Ramos (cell line): ENCODE results near the gene TMC2.
"Not testable (repeated sequence)": the region's sequence is repeated elsewhere in the genome, so short reads cannot be mapped to it uniquely, and the experiment has no call there.

Experiments used
- in situ Hi-C: fragments of 300-500 bp; cut with MboI; formaldehyde crosslinking; loops from one replicate; pipeline ENCODE4 v1.14.3; 2022; ENCODE audit warnings: low sequenced_read_pairs; ENCODE audit not compliant: unreplicated experiment

Gene TMC2, protein sequence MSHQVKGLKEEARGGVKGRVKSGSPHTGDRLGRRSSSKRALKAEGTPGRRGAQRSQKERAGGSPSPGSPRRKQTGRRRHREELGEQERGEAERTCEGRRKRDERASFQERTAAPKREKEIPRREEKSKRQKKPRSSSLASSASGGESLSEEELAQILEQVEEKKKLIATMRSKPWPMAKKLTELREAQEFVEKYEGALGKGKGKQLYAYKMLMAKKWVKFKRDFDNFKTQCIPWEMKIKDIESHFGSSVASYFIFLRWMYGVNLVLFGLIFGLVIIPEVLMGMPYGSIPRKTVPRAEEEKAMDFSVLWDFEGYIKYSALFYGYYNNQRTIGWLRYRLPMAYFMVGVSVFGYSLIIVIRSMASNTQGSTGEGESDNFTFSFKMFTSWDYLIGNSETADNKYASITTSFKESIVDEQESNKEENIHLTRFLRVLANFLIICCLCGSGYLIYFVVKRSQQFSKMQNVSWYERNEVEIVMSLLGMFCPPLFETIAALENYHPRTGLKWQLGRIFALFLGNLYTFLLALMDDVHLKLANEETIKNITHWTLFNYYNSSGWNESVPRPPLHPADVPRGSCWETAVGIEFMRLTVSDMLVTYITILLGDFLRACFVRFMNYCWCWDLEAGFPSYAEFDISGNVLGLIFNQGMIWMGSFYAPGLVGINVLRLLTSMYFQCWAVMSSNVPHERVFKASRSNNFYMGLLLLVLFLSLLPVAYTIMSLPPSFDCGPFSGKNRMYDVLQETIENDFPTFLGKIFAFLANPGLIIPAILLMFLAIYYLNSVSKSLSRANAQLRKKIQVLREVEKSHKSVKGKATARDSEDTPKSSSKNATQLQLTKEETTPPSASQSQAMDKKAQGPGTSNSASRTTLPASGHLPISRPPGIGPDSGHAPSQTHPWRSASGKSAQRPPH

GRCh38 chr20:2536560-2536986, at the start of gene TMC2:
TSS of gene TMC2 (plus strand) at chr20:2536573. CDS start at chr20:2536622, 49 bp downstream.
- in situ Hi-C loops: no loop called here

DNA sequence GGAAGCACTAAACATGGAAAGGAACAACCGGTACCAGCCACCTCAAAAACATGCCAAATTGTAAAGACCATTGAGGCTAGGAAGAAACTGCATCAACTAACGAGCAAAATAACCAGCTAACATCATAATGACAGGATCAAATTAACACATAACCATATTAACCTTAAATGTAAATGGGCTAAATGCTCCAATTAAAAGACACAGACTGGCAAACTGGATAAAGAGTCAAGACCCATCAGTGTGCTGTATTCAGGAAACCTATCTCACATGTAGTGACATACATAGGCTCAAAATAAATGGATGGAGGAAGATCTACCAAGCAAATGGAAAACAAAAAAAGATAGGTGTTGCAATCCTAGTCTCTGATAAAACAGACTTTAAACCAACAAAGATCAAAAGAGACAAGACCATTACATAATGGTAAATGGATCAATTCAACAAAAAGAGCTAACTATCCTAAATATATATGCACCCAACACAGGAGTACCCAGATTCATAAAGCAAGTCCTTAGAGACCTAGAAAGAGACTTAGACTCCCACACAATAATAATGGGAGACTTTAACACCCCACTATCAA, 33.5 kb upstream of the TMC2 start:
- in situ Hi-C loops: not testable (repeated sequence)

DNA sequence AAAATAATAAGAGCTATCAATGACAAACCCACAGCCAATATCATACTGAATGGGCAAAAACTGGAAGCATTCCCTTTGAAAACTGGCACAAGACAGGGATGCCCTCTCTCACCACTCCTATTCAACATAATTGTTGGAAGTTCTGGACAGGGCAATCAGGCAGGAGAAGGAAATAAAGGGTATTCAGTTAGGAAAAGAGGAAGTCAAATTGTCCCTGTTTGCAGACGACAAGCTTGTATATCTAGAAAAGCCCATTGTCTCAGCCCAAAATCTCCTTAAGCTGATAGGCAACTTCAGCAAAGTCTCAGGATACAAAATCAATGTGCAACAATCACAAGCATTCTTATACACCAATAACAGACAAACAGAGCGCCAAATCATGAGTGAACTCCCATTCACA, 31.6 kb upstream of the TMC2 start:
- in situ Hi-C loops: not testable (repeated sequence)

DNA sequence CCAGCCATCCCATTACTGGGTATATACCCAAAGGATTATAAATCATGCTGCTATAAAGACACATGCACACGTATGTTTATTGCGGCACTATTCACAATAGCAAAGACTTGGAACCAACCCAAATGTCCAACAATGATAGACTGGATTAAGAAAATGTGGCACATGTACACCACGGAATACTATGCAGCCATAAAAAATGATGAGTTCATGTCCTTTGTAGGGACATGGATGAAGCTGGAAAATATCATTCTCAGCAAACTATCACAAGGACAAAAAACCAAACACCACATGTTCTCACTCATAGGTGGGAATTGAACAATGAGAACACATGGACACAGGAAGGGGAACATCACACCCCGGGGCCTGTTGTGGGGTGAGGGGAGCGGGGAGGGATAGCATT, 29.9 kb upstream of the TMC2 start:
- in situ Hi-C loops: not testable (repeated sequence)

DNA sequence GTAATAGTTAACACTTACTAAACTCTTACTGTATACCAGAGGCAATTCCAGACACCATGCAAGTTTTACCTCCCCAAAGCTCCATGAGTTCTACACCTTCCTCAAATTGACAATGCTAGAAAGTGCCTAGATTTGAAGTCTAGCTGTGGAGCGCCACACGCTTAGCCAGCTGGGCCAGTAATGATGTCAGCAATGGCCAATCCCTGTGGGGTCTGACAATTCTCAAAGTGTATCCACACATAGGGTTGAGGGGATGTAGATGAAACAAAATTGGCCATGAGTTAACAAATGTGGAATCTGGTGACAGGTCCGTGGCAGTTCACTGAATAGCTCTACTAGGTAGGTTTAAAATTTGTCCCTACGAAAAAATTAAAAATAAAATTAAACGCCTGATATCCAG, 28.9 kb upstream of the TMC2 start:
- in situ Hi-C loops: no loop called here

DNA sequence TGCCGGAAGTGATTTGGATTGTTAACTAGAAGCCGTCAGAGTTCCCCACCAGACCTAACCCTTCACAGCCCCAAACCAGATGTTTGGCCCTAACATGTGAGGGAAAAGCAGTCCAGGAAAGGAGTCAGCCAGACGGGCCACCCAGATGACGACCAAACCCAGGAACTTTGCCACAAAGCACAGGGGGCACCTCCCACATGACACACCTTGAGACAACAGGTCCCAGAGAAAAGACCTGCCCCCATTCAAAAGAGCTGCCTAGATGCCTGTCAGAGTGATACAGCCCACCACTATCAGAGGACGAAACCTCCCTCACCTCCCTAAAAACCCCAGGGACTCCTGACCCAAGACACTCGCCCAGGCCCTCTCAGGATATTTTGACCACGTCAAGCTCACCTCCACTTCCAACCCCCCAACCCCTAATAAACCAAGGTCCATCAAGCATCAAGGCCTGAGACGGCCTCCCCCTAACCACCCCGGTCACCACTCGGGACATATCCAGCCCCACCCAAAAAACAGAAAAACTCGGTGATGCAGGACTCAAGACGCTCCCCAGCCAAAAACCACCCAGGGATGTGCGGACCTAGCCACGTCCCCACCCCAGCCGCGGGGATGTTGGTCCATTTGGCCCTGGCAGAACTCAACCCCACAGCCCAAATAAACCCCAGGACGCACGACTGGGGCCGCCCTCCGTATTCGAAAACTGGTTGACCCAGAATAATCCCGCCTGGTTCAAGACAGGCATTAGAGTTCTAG, 28.3 kb upstream of the TMC2 start:
- in situ Hi-C loops: no loop called here

DNA sequence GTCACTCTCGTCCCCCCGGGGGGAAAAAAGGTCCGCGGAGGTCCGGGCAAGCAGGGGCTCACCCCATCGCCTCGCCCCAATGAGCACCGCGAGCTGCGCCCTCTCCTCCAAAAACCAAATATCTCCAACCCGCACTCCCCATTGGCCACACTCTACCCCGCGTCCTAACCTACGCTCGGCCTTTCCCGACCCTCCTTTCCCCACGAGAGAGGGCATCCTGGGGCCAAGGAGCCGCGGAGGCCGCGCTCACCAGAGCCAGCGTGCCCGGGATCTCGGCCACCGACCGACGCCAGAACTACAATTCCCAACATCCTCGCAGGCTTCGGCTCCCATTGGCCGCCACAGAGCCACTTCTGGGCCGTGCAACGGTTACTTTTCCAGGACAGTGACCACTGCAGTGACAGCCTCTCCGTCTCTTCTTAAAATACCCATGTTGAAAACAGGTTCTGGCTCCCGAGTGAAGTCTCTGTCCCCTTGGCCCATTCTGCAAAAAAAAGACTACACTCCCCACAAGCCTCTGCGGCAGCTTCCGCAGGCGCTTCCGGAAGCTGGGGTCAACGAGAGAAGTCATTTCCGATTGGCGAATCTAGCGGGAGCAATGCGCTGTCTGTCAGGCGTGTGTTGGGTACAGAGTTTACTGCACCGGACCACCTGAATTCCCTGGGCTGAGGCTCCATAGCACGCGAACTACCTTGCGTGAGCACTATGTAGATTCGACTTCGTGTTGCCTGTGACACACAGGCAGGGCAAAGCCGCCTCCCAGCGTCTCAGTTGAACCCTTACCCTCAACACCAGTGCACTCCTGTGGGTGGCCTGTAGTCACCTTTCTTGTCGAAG, 27.5 kb upstream of the TMC2 start, which contains the start of gene ZNF343:
TSS of gene ZNF343 (minus strand) at position 285 of the 837 bp plus-strand sequence. CDS start 15,020 bp downstream, outside the sequence.
- in situ Hi-C loops: no loop called here

- in situ Hi-C loops: no loop called here
Observed at GRCh38 chr20:2509468-2509781, 26.9 kb upstream of the TMC2 start.

- in situ Hi-C loops: no loop called here
Observed at GRCh38 chr20:2509794-2510193, 26.6 kb upstream of the TMC2 start.

- in situ Hi-C loops: no loop called here
Observed at GRCh38 chr20:2515203-2515602, 21.2 kb upstream of the TMC2 start.

DNA sequence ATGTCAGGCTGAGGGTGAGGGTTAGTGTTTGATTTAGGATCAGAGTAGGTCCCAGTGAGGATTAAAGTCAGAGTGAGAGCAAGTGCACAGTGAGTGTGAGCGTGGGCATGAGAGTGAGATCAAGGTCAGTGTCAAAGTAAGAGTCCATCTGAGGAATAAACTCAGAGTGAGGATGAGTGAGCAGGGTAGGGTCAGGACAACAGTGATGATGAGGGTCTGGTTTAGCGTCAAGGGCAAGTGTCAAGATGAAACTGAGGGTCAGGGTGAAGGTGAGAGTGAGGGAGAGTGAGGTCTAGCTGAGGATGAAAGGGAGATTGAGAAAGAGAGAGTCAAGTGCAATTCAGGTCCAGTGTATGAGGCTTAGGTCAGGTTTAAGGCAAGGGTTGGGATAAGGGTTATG, 20.0 kb upstream of the TMC2 start:
- in situ Hi-C loops: no loop called here

DNA sequence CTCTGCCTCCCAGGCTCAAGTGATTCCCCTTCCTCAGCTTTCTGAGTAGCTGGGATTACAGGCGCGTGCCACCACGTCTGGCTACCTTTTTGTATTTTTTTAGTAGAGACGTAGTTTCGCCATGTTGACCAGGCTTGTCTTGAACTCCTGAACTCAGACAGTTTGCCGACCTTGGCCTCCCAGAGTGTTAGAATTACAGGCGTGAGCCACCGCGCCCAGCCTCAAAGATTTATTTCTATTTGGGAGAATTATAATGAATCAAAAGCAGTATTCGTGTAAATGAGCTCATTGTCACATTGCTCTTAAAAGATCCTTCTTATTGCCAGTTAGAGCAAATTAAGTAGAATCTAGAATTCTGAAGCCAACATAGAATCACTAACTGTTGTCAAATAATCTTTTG, 18.3 kb upstream of the TMC2 start:
- in situ Hi-C loops: no loop called here

DNA sequence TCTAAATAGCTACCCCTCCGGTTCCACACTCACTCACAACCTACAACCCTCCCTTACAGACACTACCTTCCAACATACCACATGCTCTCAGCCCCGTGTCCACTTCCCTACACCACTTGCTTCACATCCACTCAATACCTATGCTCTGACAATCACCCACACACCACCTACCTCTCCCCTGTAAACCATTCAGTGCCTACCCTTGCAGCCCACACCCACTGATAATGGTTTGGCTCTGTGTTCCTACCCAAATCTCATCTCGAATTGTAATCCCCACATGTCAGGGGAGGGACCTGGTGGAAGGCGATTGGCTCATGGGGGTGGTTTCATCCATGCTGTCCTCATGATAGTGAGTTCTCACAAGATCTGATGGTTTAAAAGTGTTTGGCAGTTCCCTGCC, 17.8 kb upstream of the TMC2 start:
- in situ Hi-C loops: no loop called here

DNA sequence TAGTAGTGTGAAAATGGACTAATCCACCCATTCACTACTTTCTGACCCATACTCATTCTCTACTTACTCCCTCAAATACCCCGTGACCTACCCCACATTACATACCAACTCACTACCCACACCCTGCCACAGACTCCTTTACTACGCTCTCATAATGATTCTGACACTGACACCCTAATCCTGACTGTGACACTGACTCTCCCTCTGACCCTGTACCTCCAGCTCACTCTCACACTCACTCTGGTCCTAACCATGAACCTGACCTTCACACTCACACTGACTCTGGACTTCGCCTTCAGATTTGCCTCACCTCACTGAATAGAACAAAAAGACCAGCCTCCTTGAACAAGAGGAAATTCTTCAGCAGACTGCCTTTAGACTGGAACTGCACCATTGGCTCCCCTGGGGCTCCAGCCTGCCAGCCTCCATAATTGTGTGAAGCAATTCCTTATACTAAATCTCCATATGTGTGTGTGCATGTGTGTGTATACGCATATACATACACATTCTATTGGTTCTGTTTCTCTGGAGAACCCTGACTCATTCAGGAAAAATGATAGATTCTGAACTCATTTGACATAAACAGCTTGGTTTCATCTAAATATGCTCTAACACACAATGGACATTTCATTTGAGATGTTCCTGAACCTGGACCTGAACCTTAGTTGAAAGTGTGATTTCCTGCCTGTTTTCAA, 17.1 kb upstream of the TMC2 start:
- in situ Hi-C loops: no loop called here

DNA sequence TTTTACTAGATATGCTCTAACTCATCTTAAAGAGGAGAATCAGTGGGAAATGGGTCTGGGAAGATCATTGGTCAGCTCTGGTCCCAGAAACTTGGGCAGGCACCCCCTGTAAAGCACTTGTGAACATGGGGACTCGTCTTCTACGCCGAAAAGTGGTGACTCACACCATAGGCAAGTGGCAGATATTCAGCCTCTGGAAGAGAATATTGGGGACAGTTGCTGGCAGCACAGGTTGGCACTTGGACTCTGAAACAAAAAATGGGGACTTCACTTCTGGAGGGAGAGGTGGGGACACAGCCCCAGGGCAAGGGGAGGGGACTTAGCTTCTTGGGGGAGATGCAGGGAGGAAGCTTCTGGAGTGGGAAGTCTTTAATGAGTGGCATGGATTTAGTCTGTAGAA, 15.8 kb upstream of the TMC2 start:
- in situ Hi-C loops: no loop called here

DNA sequence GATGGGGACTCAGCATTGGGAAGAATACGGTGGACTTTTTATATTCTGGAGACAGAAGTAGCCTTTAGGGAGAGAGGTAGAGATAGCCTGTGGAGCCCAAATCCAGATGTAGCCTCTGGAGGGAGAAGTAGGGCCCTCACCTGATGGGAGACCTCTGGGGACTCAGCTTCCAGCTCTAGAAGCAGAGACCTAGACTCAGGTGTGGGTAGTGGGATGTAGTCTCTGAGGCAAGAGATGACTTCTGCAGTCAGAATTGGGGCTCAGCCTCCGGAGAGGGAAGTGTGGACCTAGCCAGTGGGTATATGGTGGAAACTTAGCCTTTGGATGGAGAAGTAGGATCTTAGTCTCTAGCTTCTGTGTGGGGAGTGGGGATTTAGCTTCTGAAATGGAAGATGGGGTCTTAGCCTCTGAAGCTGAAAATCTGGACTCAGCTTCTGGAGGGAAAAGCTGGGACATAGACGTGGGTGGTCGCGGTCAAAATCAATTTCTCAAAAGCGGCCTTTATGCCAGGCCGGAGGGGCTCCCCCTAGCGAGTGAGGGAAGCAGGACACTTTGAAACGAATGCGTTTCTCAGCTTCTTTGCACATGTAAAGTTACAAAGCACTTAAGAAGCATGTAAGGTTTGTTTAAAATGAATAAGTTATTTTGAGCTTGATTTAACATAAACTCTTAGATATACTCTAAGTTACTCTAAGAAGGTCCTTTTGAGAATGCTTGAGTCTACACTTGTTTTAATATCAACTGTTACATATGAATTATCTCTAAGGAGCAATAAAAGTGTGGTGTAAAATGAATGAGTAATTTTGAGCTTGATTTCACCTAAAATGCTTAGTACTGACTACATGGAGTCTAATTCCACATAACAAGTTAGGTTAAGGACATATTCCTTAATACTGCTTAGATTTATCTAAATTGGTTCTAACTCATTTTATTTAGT, 14.7 kb upstream of the TMC2 start:
- in situ Hi-C loops: no loop called here

- in situ Hi-C loops: not testable (repeated sequence)
Observed at GRCh38 chr20:2522826-2523429, 13.4 kb upstream of the TMC2 start.
